ENCODE results near the gene DDRGK1.
"Not testable (repeated sequence)": the region's sequence is repeated elsewhere in the genome, so short reads cannot be mapped to it uniquely, and the experiment has no call there.

- not testable (repeated sequence) for TF ChIP-seq YY1 (IDR thresholded peaks at IDR 0.05; ENCODE audit: insufficient read depth, insufficient read length); SUZ12 (IDR thresholded peaks at IDR 0.05; ENCODE audit: extremely low read depth, insufficient read depth, insufficient read length); ZNF274 (IDR thresholded peaks at IDR 0.05; ENCODE audit: low read depth, low read length)
These were observed 16.6 kb downstream of the DDRGK1 start for GRCh38 chr20:3187861-3188260.
